Esophagus squamous epithelium (tissue), 4 donors: Measurements from ENCODE around the gene C20orf173.

Experiments
- CTCF ChIP-seq, 6 experiments: fragments of 450-650 bp in 4 of 6; fragments of 200-600 bp in 2 of 6; sonication (generic) in 2 of 6; IDR thresholded peaks; one replicate each; pipeline ENCODE4 v1.5.1; 2016 to 2019; ENCODE audit warnings: antibody characterized with exemption in 6 of 6, mild to moderate bottlenecking in 4 of 6, moderate library complexity in 4 of 6
- POLR2A ChIP-seq, 4 donors: fragments of 450-650 bp; IDR thresholded peaks; one replicate each; pipeline ENCODE4 v1.6.1; 2017; ENCODE audit warnings: antibody characterized with exemption in 4 of 4, mild to moderate bottlenecking in 4 of 4, moderate library complexity in 3 of 4

DNA sequence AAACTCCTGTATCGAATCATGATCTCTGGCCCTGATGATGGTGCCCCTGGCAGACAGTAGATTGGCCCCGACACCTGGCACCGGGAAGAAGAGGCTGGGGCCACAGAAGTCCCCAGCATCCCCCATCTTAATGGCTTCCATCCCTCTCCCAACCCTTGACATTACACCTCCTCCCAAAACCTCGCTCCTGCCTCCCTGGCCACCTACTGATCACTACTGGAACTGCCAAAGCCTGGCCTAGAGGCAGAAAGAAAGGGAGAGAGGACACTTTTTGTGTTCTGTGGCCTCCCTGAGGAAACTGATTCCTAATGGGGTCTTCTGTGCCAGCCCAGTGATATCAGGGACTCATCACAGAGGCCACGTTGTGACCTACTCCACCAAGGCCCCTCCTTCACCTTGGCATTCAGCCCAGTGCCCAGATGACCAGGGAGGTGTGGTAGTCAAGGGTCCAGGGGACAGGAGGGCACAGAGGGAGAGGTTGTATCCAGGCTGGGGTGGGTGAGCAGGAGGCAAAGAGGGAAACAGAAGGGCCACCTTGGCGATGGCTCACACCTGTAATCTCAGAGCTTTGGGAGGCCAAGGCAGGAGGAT lies 6.1 kb downstream of the C20orf173 start:
- TF ChIP-seq CTCF (IDR thresholded peaks at IDR 0.05) (peak in 4 of 6 experiments; percentile 19 to 54 (median 34)), POLR2A (IDR thresholded peaks at IDR 0.05) (no peak)
